B cell (primary cell): ENCODE measurements around the gene TBX3. TPM values are rescaled to one million over a fixed set of nuclear protein-coding genes. Genes with fewer than 3 reads are reported as not detected.

ENCODE experiments used
- ATAC-seq: fragments of 200-7000 bp; cut with Tn5 transposase; one replicate; pipeline ENCODE4 v1.10.0; 2021; ENCODE audit warnings: low read depth, mild to moderate bottlenecking, moderate number of reproducible peaks, moderate library complexity
- CTCF ChIA-PET: fragments of 350-600 bp; sonication (Branson Sonifier 250); formaldehyde crosslinking; loops from one replicate; lab custom pipeline; 2021; ENCODE audit warnings: antibody characterized with exemption, inconsistent platforms; lab: Charles Lee
- POLR2A ChIA-PET: fragments of 350-600 bp; sonication (Branson Sonifier 250); formaldehyde crosslinking; loops from one replicate; lab custom pipeline; 2021; ENCODE audit warnings: antibody characterized with exemption; lab: Charles Lee
- DNase-seq: peaks from one replicate; pipeline ENCODE4 v3.0.0; 2013
- H2AFZ ChIP-seq: 2 replicates; pipeline ENCODE4 v1.6.1; 2012; ENCODE audit warnings: mild to moderate bottlenecking, low read depth, low read length; ENCODE audit not compliant: insufficient read depth, poor library complexity, severe bottlenecking
- H3K27ac ChIP-seq, 2 donors: 1 replicate in 1 of 2; 2 replicates in 1 of 2; pipeline ENCODE4 v1.5.1; 2012 to 2013; ENCODE audit warnings: low read length in 2 of 2, mild to moderate bottlenecking in 2 of 2, moderate library complexity in 1 of 2
- H3K27me3 ChIP-seq, 4 experiments: fragments of 200-600 bp in 1 of 4; sonication (generic) in 1 of 4; replicated peaks in 1 of 4; 1 replicate in 2 of 4; 2 replicates in 2 of 4; pipeline versions ENCODE4 v1.6.1 to v1.7.0; 2013 to 2016; ENCODE audit warnings: low read length in 3 of 4, mild to moderate bottlenecking in 2 of 4, mixed read lengths in 1 of 4, moderate library complexity in 1 of 4; ENCODE audit not compliant: insufficient read depth in 4 of 4, control insufficient read depth in 3 of 4; ENCODE audit errors: control extremely low read depth in 1 of 4
- H3K36me3 ChIP-seq, 2 experiments: replicated peaks in 1 of 2; 1 replicate in 1 of 2; 2 replicates in 1 of 2; pipeline versions ENCODE4 v1.6.1 to v1.7.1; 2013; ENCODE audit warnings: low read length in 1 of 2; ENCODE audit not compliant: insufficient read depth in 2 of 2, control insufficient read depth in 1 of 2; ENCODE audit errors: control extremely low read depth in 1 of 2, extremely low read depth in 1 of 2
- H3K4me1 ChIP-seq, 2 donors: fragments of 200-600 bp in 1 of 2; sonication (generic) in 1 of 2; 1 replicate in 1 of 2; 2 replicates in 1 of 2; pipeline versions ENCODE4 v1.5.1 to v1.6.1; 2013 to 2017; ENCODE audit warnings: low read length in 2 of 2; ENCODE audit not compliant: control insufficient read depth in 2 of 2, insufficient read depth in 2 of 2
- H3K4me2 ChIP-seq: replicated peaks from 2 replicates; pipeline ENCODE3; 2012; ENCODE audit warnings: mild to moderate bottlenecking, low read depth, low read length; ENCODE audit not compliant: poor library complexity, severe bottlenecking
- H3K4me3 ChIP-seq, 5 experiments: fragments of 200-600 bp in 1 of 5; sonication (generic) in 1 of 5; 1 replicate in 3 of 5; 2 replicates in 2 of 5; pipeline versions ENCODE4 v1.5.1 to v1.7.0; 2011 to 2016; ENCODE audit warnings: low read length in 4 of 5, mild to moderate bottlenecking in 4 of 5, low read depth in 2 of 5, control low read depth in 1 of 5, moderate library complexity in 1 of 5; ENCODE audit not compliant: insufficient read depth in 1 of 5; ENCODE audit errors: control extremely low read depth in 1 of 5, extremely low read depth in 1 of 5
- H3K79me2 ChIP-seq: fragments of 200-600 bp; sonication (generic); one replicate; pipeline ENCODE4 v1.6.0; 2016; ENCODE audit warnings: low read length; ENCODE audit not compliant: control insufficient read depth, insufficient read depth
- H3K9ac ChIP-seq: fragments of 200-600 bp; sonication (generic); 2 replicates; pipeline ENCODE4 v1.6.1; 2017; ENCODE audit warnings: mild to moderate bottlenecking, low read length, moderate library complexity
- H3K9me3 ChIP-seq, 3 donors: one replicate each; pipeline versions ENCODE4 v1.6.1 to v1.7.1; 2013; ENCODE audit warnings: low read length in 2 of 3; ENCODE audit not compliant: control insufficient read depth in 2 of 3, insufficient read depth in 1 of 3; ENCODE audit errors: control extremely low read depth in 1 of 3
- H4K20me1 ChIP-seq: 2 replicates; pipeline ENCODE4 v1.6.0; 2012; ENCODE audit warnings: mild to moderate bottlenecking, low read length; ENCODE audit not compliant: insufficient read depth, control insufficient read depth, poor library complexity, severe bottlenecking
- H3K27ac Mint-ChIP-seq: one replicate; pipeline ENCODE4 v1.8.0; 2021; ENCODE audit warnings: mixed read lengths
- H3K27me3 Mint-ChIP-seq: one replicate; pipeline ENCODE4 v1.8.0; 2021; ENCODE audit warnings: mixed read lengths
- H3K4me1 Mint-ChIP-seq: one replicate; pipeline ENCODE4 v1.8.0; 2021; ENCODE audit warnings: mixed read lengths
- H3K4me3 Mint-ChIP-seq: one replicate; pipeline ENCODE4 v1.8.0; 2021; ENCODE audit warnings: mixed read lengths
- H3K9me3 Mint-ChIP-seq: one replicate; pipeline ENCODE4 v1.8.0; 2022; ENCODE audit warnings: mixed read lengths; ENCODE audit not compliant: insufficient read depth
- EZH2 ChIP-seq: IDR thresholded peaks from 2 replicates; pipeline ENCODE4 v1.6.1; 2012; ENCODE audit warnings: borderline replicate concordance, low read depth, mild to moderate bottlenecking, moderate library complexity, low read length; ENCODE audit not compliant: insufficient read depth, poor library complexity, severe bottlenecking
- WGBS: methylation state at CpG from one replicate; pipeline ENCODE4 v1.1.5; 2013; ENCODE audit warnings: missing lambda C conversion rate; ENCODE audit not compliant: insufficient coverage; 5-methylcytosine and 5-hydroxymethylcytosine counted together
- intact Hi-C: fragments of 100-400 bp; cut with micrococcal nuclease; formaldehyde crosslinking; loops from one replicate; pipeline ENCODE4 v1.10.0; 2022
- polyA plus RNA-seq: library from polyadenylated mRNA; depleted of rRNA; stranded (reverse); fragments of >200 nt; gene quantifications from 2 replicates; pipeline ENCODE4 v1.2.3, GENCODE V29; 2012
- total RNA-seq, 2 donors: library from RNA; stranded (reverse); fragments of 120-200 nt in 1 of 2; gene quantifications; 1 replicate in 1 of 2; 2 replicates in 1 of 2; pipeline versions ENCODE4 v1.2.3 to v1.2.4, GENCODE V29; 2013 to 2022
- TF ChIP-seq, protein P1 (sequence below): fragments of 200-600 bp; IDR thresholded peaks from one replicate; pipeline ENCODE4 v1.8.0; 2022; ENCODE audit warnings: antibody characterized with exemption, mild to moderate bottlenecking

TBX3 gene
- total and polyA plus RNA-seq, 2 donors (not counting 1 experiment from before 2014, with no cell fraction given): not detected

DNA sequence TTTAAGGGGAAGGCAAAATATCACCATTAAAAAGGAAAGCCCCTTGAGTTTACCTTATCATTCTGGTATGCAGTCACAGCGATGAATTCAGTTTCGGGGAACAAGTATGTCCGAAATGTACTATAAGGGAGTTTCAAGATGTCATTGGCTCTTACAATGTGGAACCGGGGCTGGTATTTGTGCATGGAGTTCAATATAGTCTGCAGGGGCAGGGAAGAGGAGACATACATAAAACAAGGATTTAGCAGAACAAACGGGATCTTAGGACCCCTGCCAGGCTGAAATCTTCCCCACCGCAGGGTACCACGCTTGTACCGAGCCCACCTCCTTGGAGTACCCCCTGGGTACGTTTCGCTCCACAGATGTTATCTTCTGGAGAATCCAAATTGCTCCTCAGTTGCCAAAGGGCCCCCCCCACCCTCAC, 4.5 kb downstream of the TBX3 start:
- WGBS: 73% methylated on average over 7 of the region's 10 CpGs
- Histone ChIP-seq H3K9me3 (peaks cover 0 to 21% (median 0%) of the 10 kb centered on the region in 3 donors), H2AFZ (no peak overlapping the region), H3K27me3 (peaks cover 0 to 66% (median 48%) of the 10 kb centered on the region in 4 experiments), H3K27ac (no peak overlapping the region), H3K36me3 (no peaks in the 10 kb centered on the region), H3K4me2 (no peak overlapping the region), H3K79me2 (no peaks in the 10 kb centered on the region), H4K20me1 (no peaks in the 10 kb centered on the region), H3K4me1 (peaks cover 15 to 16% of the 10 kb centered on the region in 2 donors), H3K9ac (no peak overlapping the region), H3K4me3 (no peak overlapping the region)
- TF ChIP-seq, protein P1, sequence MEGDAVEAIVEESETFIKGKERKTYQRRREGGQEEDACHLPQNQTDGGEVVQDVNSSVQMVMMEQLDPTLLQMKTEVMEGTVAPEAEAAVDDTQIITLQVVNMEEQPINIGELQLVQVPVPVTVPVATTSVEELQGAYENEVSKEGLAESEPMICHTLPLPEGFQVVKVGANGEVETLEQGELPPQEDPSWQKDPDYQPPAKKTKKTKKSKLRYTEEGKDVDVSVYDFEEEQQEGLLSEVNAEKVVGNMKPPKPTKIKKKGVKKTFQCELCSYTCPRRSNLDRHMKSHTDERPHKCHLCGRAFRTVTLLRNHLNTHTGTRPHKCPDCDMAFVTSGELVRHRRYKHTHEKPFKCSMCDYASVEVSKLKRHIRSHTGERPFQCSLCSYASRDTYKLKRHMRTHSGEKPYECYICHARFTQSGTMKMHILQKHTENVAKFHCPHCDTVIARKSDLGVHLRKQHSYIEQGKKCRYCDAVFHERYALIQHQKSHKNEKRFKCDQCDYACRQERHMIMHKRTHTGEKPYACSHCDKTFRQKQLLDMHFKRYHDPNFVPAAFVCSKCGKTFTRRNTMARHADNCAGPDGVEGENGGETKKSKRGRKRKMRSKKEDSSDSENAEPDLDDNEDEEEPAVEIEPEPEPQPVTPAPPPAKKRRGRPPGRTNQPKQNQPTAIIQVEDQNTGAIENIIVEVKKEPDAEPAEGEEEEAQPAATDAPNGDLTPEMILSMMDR: no peak
- TF ChIP-seq EZH2: no peak
- POLR2A ChIA-PET: no interaction called here
- H3K27me3 Mint-ChIP-seq: peaks cover 91% of the 10 kb centered on the region
- H3K4me3 Mint-ChIP-seq: no peak overlapping the region
- no peaks in the 10 kb centered on the region for H3K9me3 Mint-ChIP-seq
- DNase-seq: no peak
- intact Hi-C loops: no loop called here
- ATAC-seq: no peak
- H3K4me1 Mint-ChIP-seq: peaks cover 17% of the 10 kb centered on the region
- H3K27ac Mint-ChIP-seq: no peak overlapping the region
- CTCF ChIA-PET: no interaction called here

DNA sequence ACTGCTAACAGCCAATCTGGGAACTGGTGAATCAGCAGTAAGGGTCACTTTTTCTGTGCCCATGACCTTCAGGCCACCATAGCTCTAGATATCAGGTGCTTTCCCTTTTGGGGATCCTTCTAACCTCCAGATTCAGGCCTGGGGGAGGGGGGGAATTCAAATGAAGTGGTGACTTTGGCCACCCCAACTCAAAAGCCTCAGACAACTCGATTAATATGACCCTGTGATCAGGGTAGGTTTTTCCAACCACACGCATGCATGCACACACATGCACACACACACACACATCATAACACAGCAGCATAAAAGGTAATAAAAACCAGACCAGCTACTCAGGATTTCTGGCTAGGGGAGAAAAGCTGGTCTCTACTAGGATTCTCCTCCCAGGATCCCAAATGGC, 5.3 kb downstream of the TBX3 start:
- intact Hi-C loops: no loop called here
- Histone ChIP-seq H3K79me2 (no peaks in the 10 kb centered on the region), H3K4me2 (no peak overlapping the region), H3K27ac (no peak overlapping the region), H3K36me3 (no peaks in the 10 kb centered on the region), H4K20me1 (no peaks in the 10 kb centered on the region), H3K4me3 (no peak overlapping the region), H2AFZ (no peak overlapping the region), H3K9ac (no peak overlapping the region), H3K27me3 (peaks cover 0 to 63% (median 47%) of the 10 kb centered on the region in 4 experiments), H3K9me3 (peaks cover 0 to 18% (median 0%) of the 10 kb centered on the region in 3 donors), H3K4me1 (peaks cover 9% of the 10 kb centered on the region in 2 donors)
- DNase-seq (no peak), ATAC-seq (no peak)
- Mint-ChIP-seq H3K27me3 (peaks cover 87% of the 10 kb centered on the region), H3K9me3 (no peaks in the 10 kb centered on the region), H3K4me1 (peaks cover 11% of the 10 kb centered on the region), H3K27ac (no peak overlapping the region), H3K4me3 (no peak overlapping the region)
- ChIA-PET POLR2A (no interaction called here), CTCF (no interaction called here)
- WGBS: no CpG with 5 or more reads among the region's 2 CpGs
- TF ChIP-seq, protein P1: no peak
- no peak for TF ChIP-seq EZH2
